Stimulated activated CD8-positive, alpha-beta memory T cell treated with anti-CD3 and anti-CD28 coated beads, Interleukin-4, amount 100 ng/mL, for 1 hour (primary cell): ENCODE data around the gene FGFR3.

Experiments used
- DNase-seq, 2 donors: peaks; one replicate each; pipeline ENCODE4 v3.0.0-alpha.2; 2020; ENCODE audit warnings: low read depth in 2 of 2, low spot score in 1 of 2

The FGFR3 gene

DNA sequence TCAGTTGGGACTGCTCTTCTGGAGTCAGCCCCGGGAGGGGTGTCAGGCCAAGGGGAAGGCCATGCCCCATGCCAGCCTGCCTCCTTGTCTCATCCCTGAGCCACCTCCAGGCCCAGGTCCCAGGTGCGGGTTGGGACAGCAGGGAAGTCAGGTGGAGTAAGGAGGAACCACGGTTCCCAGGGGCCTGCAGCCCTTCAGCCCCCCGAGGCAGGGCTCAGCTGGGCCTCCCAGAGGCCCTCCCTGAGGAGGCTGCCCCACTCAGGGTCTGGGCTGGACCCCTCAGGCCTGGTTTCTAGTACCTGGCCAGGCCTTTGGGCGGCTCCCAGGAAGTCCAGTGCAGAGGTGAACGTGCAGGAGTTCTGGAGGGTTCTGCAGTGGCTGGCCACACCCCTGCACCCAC, 23.4 kb upstream of the FGFR3 start:
- no peak for DNase-seq

DNA sequence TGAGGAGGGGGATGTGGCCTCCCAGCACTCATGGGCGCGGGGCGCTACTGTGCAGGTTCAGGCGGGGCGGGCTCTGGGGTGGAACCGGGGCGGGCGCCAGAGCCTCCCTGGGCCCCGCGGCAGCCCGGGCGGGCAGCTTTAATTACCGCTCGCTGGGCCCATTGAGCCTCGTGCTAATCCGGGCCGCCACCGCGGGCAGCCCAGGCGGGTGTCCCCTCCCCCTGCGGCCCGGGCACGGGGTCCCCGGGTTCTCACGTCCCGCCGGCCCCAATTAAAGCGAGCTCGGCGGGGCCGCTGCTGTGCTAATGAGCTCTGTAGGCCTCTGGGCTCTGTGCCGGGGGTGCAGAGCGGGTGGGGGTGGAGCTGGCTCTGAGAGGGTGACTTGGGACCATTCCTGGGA, 22.8 kb upstream of the FGFR3 start:
- DNase-seq: no peak

DNA sequence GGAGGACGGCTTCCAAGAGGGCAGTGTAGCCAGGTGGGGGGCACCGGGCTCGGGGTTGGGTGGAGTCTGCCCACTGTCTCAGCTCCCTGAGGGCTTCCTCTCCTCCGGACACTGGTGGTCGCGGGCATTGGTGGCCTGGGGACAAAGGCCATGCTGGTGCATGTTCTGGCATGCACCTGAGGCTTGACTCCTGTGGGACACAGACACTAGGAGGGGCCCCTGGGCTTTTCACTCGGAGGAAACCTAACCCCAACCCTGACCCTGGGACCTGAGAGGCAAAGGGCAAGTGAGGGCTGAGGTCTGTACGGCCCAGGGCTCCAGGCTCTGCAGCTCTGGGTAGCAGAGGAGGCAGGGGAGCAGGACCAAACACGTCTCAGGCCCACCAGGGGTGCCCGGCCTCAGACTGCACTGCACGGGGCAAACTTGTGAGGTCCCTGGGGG, 22.3 kb upstream of the FGFR3 start:
- no peak for DNase-seq

DNA sequence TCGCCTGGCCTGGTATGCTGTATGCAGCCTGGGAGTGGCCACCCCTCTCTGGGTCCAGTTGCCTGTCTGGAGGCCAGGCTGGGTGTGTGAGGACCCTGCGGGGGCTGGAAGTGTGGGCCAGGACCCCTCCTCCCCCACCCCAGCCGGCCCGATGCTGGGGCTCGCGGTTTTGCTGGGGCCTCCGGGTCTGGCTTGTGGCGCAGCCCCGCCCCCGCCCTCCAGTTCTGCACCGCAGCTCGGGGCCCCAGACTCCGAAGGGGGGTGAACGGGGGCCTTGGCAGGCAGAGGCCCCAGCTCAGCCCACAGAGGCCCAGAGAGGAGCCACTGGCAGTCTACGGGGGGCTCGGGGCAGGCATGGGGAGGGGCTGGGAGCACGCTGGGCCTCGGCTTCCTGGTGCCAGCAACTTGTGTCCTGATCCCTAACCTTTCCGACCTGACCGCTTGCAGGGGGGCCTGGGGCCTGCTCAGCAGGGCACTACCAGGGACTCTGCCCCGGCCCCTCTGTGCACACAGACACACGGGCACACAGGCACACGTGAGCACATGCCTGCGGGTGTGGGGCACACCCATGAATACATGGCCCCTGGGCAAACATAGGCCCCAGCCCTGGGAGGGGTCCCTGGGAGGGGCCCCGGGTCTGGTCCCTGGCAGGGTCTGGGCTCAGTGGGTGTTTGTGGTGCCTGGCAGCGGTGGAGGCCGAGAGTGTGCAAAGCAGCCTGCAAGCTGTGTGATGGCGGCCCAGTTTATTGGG, 21.4 kb upstream of the FGFR3 start:
- no peak for DNase-seq

DNA sequence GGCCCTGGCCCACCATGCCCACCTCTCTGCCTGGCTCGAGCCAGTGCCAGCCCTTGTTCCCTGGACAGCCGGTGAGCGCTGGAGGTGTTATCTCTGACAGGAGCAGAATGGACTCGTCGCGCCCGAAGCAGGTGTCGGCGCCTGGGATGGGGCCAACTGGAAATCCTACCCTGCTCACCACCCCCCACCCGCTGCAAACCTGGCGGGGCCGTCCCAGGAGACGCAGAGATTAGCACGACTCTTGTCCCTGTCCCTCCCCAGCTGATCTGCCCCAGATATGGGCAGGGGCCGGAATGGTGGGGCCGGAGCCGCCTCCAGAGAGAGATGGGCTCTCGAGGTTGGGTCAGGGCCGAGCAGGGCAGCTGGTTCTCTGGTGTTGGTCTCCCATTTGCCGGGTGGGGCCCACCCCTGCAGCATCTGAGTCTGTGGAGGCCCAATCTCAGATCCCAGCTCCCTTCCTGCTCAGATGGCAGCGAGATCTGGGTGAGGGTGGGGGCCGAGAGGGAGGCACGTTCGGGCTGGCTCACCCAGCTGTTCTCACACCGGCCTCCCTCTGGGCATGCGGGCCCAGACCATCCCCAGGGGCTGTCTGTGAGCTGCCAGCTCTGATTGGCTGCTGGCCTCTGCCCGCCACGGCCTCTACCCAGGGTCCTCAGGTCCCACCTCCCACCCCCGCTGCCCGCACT, 20.1 kb upstream of the FGFR3 start:
- DNase-seq: no peak

DNA sequence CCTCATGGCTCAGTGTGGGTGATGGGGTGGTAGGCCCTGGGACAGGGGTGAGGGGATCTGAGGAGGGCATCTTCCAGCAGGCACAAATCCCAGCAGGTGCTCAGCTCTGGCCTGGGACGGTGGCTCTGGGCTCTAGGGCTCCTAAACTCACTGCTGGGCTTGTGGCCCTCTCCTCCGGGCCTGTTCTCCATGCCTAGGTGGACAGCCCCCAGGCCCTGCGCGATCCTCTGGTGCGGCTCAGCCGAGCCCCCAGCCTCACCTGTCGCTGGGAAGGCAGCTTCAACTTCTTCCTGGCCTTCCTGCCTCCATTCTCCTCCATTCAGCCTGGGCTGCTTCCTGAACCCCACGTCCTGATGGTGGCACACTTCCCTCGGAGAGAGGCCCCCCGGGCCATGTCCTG, 19.3 kb upstream of the FGFR3 start:
- no peak for DNase-seq

DNA sequence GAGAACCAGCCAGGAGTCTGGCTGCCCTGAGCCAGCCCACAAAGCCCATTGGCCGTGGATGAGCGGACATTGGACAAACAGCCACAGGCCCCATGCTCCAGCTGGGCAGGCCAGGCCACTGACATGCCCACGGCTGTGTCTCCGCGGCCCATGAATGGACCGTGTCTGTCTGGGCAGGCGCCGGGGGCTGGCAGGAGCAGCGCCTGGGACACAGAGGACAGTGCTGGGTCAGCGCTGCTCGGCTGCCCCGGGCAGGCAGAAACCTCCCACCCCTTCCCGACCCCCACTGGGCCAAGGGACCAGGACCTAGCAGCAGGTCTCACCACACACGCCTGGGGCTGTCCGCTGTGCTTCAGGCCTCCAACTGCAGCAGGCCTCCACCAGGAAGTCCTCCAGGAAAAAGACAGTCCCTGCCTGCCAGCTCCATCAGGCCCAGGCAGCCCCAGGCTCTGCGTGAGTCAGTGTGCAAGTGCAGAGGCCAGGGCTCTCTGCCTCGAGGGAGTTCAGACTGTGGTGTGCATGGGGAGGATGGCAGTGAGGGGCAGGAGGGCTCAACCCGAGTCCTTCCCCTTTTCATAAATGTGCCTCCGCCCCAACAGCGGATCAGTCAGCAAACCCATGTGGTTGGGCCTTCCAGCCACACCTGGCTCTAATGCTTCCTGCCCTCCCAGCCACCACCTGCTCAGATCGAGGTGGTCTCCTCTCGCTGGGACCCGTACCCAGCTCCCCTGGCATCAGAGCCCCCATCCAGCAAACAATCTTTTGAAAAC, 17.2 kb upstream of the FGFR3 start:
- no peak for DNase-seq

DNA sequence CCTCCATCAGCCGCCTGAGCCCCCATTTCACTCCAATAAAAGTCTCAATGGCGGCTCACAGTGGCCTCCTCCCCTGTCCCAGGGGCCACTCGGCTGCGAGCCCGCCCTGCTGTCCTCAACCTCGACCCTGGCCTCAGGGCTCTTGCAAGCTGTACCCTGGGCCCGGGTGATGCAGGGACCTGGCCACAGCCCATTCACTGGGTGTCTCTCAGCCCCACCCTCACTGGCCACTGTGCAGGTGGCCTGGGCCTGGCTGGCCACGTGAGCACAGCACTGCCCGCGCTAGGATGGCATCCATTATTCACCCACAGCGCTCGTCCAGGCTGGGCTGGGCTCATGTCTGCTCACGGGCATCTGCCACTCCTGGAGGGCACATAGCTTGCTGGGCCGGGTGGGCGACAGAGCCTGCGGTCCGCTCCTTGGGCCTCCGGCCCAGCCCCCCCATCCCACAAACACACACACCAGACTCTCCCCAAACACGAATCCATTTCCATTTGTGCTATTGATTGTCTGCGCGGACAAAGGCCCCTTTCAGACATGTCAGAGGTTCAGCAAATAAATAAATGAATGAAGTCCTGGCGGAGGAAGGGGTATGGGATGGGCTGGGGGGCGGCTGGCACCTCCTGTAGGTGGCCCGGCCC, 16.5 kb upstream of the FGFR3 start:
- no peak for DNase-seq

DNA sequence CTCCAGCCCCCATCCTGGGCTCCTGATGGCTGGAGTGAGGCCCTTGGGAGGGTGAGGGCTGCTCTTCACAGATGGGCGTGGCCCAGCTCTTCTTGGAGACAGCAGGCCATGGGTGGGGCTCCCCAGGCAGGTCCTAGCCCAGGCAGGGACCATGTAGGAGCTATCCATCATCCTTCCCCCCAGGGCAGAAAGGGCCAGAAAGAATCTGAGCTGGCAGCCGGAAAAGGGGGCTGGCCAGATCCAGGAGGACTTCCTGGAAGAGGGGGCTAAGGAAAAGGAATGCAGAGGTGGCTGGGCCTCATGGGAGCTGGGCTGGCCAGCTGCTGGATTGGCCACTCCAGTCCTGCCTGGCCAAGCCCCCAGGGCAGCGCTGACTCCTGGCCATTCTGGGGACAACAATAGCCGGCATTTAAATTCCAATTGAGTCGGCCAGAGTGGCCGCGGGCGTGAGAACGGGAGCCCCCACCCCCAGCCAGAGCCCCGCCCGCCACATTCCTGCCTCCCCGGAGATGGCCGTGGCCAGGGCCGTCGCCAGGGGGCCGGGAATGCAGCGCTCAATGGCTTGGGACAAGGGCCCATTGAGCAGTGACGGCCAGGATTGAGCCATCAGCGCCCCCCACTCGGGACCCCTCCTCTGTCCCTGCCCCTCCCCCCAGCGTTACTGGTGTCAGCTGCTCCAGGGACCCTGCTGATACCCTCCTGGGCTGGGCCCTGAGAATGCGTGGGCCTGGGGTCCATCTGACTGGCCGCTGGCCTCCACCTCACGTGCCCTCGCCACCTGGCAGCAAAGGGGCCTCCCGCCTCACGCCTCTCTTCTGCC, 15.1 kb upstream of the FGFR3 start:
- DNase-seq: no peak

DNA sequence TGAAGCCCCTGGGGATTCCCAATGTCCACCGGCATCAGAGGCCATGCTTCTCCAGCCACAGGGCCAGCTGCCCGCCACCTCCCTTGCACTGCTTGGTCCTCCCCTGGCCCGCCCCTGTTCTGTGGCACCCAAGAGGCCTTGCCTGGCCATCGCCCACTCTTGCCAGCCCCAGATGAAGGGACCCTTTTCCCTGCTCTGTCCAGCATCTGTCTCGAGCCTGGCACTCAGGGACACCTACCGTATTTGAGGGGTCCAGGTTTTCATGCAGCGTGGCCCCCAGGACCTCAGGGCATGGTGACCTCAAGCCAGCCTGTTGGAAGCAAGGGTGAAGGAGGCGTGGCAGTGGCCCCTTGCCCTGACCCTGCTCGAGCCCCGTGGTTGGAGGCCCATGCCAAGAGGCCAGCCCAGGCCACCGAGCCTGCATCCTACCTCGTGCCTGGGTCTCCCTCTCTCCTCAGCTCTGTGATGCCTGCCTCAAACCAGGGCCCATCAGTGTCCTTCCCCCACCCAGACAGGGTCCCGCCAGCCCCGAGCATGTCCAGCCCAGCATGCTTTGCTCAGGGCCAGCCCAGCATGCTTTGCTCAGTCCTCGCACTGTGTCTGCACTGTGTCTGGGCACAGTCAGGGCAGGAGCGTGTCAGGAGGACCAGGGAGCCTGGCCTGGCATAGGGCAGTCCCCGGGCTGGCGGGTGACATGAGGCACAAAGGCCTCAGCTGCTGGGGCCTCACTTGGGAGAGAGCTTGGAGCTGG, 14.3 kb upstream of the FGFR3 start:
- no peak for DNase-seq

DNA sequence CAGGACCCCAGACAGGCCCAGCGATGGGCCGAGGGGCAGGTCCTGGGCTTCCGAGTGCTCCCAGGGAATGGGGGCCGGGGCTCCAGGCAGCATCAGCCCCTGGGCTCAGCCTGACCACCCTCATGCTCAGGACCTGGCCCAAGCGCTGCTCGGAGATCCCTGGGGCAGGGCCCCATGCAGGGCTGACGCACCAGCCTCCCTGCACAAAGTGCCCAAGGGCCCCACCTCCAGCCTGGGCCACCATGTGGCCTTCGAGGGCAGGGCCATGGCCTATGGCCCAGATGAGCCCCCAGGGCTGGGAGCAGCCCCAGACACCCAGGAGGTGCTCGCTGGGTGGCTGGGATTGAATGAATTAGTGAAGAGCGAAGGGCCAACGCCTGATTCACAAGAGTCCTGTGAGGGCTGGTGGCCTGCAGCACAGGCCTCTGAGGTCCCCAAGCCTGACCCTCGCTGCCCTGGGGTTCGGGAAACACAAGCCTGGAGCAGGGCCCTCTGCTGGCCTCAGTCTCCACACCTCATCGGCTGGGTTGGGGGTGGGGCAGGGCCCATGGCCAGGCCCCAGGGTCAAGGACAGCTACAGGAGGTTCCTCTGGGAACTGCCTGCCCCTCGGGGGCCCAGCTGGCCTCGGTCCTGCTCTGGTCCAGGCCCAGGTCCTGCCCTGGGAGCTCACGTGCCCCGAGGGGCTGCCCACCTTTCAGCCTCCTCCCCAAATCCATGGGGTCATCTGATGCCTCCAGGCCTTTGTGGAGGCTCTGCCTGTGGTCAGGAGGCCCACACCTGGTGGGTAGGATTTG, 13.3 kb upstream of the FGFR3 start:
- no peak for DNase-seq

DNA sequence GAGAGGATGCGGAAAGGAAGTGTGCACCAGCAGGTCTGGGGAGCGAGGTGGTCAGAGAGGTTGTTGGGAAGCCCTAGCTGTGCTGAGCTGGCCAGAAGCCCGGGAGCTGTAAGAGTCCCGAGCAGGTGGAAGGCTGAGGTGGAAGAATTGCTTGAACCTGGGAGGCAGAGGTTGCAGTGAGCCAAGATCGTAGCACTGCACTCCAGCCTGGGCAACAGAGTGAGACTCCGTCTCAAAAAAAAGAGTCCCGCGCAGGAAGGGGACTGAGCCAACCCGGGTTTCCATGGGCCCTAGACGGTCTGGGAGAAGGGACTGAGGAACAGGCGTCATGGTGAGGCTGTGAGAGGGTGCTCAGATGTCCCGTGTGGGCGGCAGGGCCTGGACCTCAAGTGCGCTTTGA, 12.7 kb upstream of the FGFR3 start:
- DNase-seq: no peak

DNA sequence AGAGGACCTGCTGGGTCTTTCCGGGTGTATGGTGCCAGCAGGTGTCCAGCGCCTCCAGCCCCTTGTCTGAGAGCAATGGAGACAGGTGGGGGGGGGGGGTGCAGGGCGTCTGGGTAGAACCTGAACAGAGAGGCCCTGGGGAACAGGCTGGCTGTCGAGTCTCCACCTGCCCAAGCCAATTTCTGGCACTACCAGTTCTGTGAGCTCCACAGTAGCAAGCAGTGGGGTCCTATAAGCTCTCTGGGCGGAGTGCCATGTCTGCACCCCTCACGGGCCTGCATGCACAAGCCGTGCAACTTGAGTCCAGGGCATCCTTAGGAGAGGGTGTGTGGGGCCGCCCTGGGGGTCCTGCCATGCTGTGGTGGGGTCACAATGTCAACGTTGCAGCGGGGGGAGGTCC, 10.1 kb upstream of the FGFR3 start:
- DNase-seq: no peak

DNA sequence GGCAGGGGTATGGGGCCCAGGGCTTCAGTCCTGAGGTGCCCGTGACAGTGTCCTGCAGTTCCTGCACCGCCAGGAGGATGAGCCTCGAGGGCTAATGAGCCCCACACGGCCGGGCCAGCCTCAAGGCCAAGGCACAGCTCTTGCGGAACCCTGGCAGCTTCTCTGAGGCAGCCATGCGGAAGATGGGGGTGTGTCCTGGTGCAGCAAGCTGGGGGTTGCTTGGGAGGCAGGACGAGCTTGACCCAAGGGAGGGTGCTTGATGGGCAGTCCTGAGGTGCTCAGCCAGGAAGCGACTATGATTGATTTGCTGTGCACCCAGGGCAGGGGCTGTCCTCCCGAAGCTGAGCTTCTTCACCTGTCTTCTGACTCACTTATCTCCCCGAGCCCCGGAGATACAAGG, 9.1 kb upstream of the FGFR3 start:
- no peak for DNase-seq

DNA sequence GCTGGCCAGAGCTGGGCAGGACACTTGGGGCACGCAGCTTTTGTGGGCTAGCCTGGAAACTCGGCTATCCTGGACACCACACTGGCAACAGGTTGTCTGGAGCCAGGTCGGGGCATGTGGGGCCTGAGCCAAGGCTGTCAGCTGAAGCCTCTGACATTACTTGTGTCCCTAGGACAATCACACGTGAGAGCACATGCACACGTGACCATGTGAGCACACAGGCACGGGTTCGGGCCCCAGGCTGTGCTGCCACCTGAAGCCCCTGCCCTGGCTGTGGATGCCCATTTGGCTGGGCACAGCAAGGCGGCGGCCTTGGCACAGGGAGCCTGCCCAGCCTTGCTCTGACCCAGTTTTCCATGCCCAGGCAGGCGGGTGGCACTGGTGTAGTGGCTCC, 8.7 kb upstream of the FGFR3 start:
- no peak for DNase-seq

DNA sequence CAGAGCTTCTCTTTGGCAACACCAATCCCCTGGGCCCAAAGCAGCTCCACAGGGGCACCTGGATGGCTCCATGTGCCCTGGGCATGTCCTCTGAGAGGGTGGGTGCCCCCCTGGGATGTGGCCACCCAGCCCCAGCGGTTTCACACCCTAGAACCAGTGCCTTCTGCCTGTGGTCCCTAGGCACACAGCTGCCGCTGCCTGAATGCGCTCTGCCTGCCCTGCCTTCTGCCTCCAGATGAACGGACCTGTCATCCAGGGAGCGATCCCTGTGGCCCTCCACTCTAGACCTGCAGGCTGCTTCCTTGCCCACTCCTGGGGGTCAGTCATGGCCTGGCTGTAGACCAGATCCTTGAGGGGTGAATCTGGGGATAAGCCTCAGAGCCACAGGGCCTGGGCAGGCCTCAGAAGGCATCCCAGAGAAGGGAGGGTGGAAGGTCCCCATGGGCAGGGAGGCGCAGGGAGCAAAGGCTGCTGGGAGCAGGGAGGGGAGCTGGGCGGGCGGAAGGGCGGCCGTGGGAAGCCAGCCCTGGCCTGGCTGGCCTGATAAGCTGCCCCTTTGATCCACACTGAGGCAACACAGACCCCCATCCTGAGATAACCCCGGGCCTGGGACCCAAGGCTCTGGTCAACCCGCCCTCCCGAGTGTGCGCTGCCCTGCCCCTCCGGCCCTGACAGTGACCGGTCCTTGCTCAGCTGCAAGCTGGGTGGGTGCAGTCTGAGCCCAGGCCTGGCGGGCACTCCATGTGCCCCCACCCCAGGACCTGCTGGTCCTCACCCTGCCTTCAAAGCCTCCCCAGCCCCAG, 8.1 kb upstream of the FGFR3 start:
- DNase-seq: no peak

DNA sequence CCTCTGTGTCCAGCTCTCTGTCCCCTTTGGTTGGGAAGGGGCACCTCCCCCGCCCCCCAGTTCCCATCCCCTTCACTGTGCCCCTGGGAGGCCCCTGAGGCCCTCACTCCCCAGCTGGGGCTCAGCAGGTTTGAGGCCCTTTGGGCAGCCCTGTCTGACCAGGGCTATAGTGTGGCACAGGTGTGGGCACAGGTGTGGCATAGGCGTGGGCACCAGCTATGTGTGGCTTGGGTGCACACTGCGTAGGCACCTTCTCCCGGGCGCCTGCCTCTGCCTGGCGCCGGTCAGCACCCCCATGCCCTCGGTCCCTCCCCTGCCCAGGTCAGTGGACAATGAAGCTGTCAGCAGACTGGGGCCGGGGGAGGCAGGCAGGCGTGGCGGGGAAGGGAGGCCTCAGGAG, 7.5 kb upstream of the FGFR3 start:
- DNase-seq: no peak

DNA sequence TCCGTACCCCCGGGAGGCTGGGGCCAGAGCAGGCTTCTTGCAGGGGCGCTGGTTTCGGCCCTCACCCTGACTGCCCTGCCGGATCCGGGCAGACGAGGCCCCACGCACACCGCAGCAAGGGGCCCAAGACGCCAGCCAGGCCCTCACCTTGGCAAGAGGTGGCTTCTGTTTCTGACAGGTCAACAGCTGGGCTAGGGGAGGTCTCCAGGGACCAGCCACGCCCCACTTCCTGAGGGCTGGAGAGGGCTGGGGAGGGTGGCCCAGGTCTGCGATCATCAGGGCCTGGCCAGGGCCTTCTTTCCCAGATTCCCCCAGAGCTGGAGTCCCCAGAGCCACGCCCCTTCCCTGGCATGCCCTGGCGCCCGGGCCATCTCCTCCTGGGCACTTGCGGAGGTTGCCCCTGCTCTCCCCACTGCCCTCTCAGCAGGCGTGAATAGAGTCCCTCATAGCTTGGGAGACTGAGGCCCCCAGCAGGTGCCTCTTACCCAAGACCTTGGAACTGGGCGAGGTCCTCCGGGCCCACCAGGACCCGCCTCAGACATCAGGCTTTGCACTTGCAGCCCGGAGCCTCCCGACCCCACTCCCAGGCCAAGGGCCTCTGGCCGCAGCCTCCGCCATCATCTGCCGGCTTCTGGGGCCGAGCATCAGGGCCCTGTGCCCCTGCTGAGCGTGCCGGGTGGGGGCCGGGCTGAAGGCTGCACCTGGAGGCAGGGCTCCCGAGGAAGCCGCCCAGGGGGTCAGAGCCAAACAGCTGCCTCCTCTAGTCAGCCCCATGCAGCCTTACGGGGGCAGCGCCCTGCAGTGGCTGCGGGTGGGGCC, 6.3 kb upstream of the FGFR3 start:
- no peak for DNase-seq
